OCI-LY3 (cell line): Measurements from ENCODE around the gene CIPC.

ENCODE experiments used
- H2AFZ ChIP-seq: fragments of 200-600, 300-600 bp; shearing (Covaris generic); 2 replicates; pipeline ENCODE4 v1.6.0; 2014; ENCODE audit warnings: antibody characterized with exemption, low read depth, low read length
- H3K27ac ChIP-seq: fragments of 200-600, 300-600 bp; sonication (generic); 2 replicates; pipeline ENCODE4 v1.5.1; 2014; ENCODE audit warnings: mild to moderate bottlenecking, low read length, moderate library complexity, mixed read lengths
- H3K27me3 ChIP-seq: fragments of 200-600, 300-600 bp; sonication (generic); 2 replicates; pipeline ENCODE4 v1.6.1; 2014; ENCODE audit warnings: low read depth, low read length, mixed read lengths
- H3K36me3 ChIP-seq: fragments of 200-600, 300-600 bp; sonication (generic); replicated peaks from 2 replicates; pipeline ENCODE3; 2014; ENCODE audit warnings: low read depth, low read length, mixed read lengths
- H3K4me1 ChIP-seq: fragments of 300-600, 200-600 bp; sonication (generic); 2 replicates; pipeline ENCODE4 v1.6.1; 2014; ENCODE audit warnings: low read length, mixed read lengths
- H3K4me2 ChIP-seq: fragments of 200-600, 300-600 bp; sonication (generic); 2 replicates; pipeline ENCODE4 v1.6.1; 2014; ENCODE audit warnings: low read length, mixed read lengths
- H3K4me3 ChIP-seq: fragments of 300-600, 200-600 bp; sonication (generic); 2 replicates; pipeline ENCODE4 v1.5.1; 2014; ENCODE audit warnings: antibody characterized with exemption, mild to moderate bottlenecking, low read length, moderate library complexity
- H3K79me2 ChIP-seq: fragments of 300-600, 200-600 bp; shearing (Covaris generic); 2 replicates; pipeline ENCODE4 v1.6.1; 2014; ENCODE audit warnings: mild to moderate bottlenecking, low read length, mixed read lengths
- H3K9ac ChIP-seq: fragments of 300-600, 200-600 bp; shearing (Covaris generic); 2 replicates; pipeline ENCODE4 v1.6.0; 2014; ENCODE audit warnings: mild to moderate bottlenecking, low read length, moderate library complexity
- H3K9me3 ChIP-seq: fragments of 200-600, 300-600 bp; shearing (Covaris generic); 2 replicates; pipeline ENCODE4 v1.6.1; 2014; ENCODE audit warnings: low read length, mixed read lengths; ENCODE audit not compliant: insufficient read depth
- H4K20me1 ChIP-seq: fragments of 200-600, 300-600 bp; sonication (generic); 2 replicates; pipeline ENCODE4 v1.6.1; 2016; ENCODE audit warnings: low read length, mixed read lengths; ENCODE audit not compliant: insufficient read depth
- CTCF ChIP-seq: fragments of 200-600, 300-600 bp; sonication (generic); IDR thresholded peaks from 2 replicates; pipeline ENCODE4 v1.5.1; 2014; ENCODE audit warnings: antibody characterized with exemption, low read length, low read depth
- EZH2phosphoT487 ChIP-seq: fragments of 200-600 bp; shearing (Covaris generic); IDR thresholded peaks from 2 replicates; pipeline ENCODE4 v1.6.1; 2018; ENCODE audit warnings: antibody characterized with exemption, mixed run types, low read depth

Gene CIPC

GRCh38 chr14:77083082-77083481 lies 15.0 kb upstream of the CIPC start:
- Histone ChIP-seq H3K27me3 (peaks cover 9% of the 10 kb centered on the region; the same call in 1 of the 2 replicates), H3K4me3 (no peak overlapping the region), H3K36me3 (no peaks in the 10 kb centered on the region), H3K27ac (no peak overlapping the region), H3K4me1 (no peaks in the 10 kb centered on the region), H3K79me2 (no peaks in the 10 kb centered on the region), H2AFZ (no peak overlapping the region), H3K9me3 (no peaks in the 10 kb centered on the region), H3K4me2 (no peak overlapping the region), H3K9ac (no peak overlapping the region), H4K20me1 (no peaks in the 10 kb centered on the region)
- TF ChIP-seq CTCF, result no peak
- TF ChIP-seq EZH2phosphoT487, result no peak

- H2AFZ ChIP-seq, result no peak overlapping the region
- H3K4me1 ChIP-seq, result no peaks in the 10 kb centered on the region
- H3K79me2 ChIP-seq, result no peaks in the 10 kb centered on the region
- TF ChIP-seq CTCF, result no peak
- no peak for TF ChIP-seq EZH2phosphoT487
- H4K20me1 ChIP-seq, result no peaks in the 10 kb centered on the region
- H3K27me3 ChIP-seq, result peaks cover 12% of the 10 kb centered on the region; the same call in 1 of the 2 replicates
- no peaks in the 10 kb centered on the region for H3K9me3 ChIP-seq
- no peak overlapping the region for H3K9ac ChIP-seq
- no peaks in the 10 kb centered on the region for H3K36me3 ChIP-seq
- H3K4me3 ChIP-seq, result no peak overlapping the region
- no peak overlapping the region for H3K27ac ChIP-seq
- H3K4me2 ChIP-seq, result no peak overlapping the region
These were observed 13.1 kb upstream of the CIPC start for GRCh38 chr14:77084985-77085384.

GRCh38 chr14:77085538-77085937 lies 12.5 kb upstream of the CIPC start:
- no peaks in the 10 kb centered on the region for H3K9me3 ChIP-seq
- H4K20me1 ChIP-seq, result no peaks in the 10 kb centered on the region
- no peak overlapping the region for H3K27ac ChIP-seq
- peaks cover 12% of the 10 kb centered on the region; the same call in 1 of the 2 replicates for H3K27me3 ChIP-seq
- H3K4me3 ChIP-seq, result no peak overlapping the region
- no peak overlapping the region for H3K9ac ChIP-seq
- H3K79me2 ChIP-seq, result no peaks in the 10 kb centered on the region
- no peaks in the 10 kb centered on the region for H3K4me1 ChIP-seq
- no peak overlapping the region for H2AFZ ChIP-seq
- H3K36me3 ChIP-seq, result no peaks in the 10 kb centered on the region
- TF ChIP-seq EZH2phosphoT487 (no peak), CTCF (no peak)
- H3K4me2 ChIP-seq, result no peak overlapping the region

- H3K27me3 ChIP-seq, result peaks cover 12% of the 10 kb centered on the region; the same call in 1 of the 2 replicates
- H3K4me1 ChIP-seq, result no peaks in the 10 kb centered on the region
- no peak overlapping the region for H3K27ac ChIP-seq
- no peak overlapping the region for H3K4me2 ChIP-seq
- no peaks in the 10 kb centered on the region for H4K20me1 ChIP-seq
- no peak overlapping the region for H2AFZ ChIP-seq
- H3K36me3 ChIP-seq, result peaks cover 3% of the 10 kb centered on the region
- H3K4me3 ChIP-seq, result no peak overlapping the region
- H3K9me3 ChIP-seq, result peaks cover 5% of the 10 kb centered on the region
- no peak for TF ChIP-seq CTCF
- no peak for TF ChIP-seq EZH2phosphoT487
- H3K9ac ChIP-seq, result no peak overlapping the region
- H3K79me2 ChIP-seq, result no peaks in the 10 kb centered on the region
These were observed 11.9 kb upstream of the CIPC start for GRCh38 chr14:77086017-77086727.
